Embryonic facial prominence (tissue), 1 donor: ENCODE measurements around the gene DENND1C.

ENCODE experiments used
- DNase-seq: peaks from one replicate; pipeline ENCODE4 v3.0.0-alpha.2; 2016; ENCODE audit errors: extremely low spot score

The DENND1C gene

DNA sequence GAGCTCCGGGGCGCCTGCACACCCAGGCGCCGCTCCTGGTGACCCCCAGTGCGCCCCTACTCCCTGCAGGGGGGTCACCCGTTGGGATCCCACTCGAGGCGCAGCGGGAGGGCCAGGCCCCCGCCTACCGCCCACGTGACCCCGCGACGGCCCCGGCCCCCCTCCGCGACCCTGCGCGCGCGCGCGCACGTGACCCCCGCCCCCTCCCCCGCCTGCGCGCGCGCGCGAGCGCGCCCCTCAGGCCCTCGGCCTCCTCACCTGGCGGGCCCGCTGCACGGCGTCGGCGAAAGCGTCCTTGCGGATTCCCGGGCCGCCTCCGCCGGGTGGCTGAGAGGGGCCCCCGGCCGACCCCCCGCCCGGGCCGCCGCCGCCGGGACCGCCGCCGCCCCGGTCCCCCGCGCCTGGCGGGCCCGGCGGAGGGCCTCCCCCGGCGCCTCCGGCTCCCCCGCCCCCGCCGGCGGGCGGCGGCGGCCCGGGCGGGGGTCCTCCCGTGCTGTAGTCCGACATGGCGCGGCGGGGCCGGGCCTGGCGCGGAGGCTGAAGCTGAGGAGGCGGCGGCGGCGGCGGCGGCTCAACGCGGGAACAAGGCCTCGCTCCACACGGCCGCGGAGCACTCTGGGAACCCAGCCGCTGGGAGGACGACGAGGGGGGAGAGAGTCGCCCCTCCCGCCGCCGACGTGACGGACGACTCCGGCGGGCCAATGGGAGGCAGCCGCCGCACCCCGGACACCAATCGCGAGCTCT is 57.2 kb downstream of the DENND1C start, which contains the start of gene KHSRP:
TSS of gene KHSRP (minus strand) at position 617 of the 744 bp plus-strand sequence. CDS start at position 507, 110 bp downstream.
- DNase-seq, result no peak

DNA sequence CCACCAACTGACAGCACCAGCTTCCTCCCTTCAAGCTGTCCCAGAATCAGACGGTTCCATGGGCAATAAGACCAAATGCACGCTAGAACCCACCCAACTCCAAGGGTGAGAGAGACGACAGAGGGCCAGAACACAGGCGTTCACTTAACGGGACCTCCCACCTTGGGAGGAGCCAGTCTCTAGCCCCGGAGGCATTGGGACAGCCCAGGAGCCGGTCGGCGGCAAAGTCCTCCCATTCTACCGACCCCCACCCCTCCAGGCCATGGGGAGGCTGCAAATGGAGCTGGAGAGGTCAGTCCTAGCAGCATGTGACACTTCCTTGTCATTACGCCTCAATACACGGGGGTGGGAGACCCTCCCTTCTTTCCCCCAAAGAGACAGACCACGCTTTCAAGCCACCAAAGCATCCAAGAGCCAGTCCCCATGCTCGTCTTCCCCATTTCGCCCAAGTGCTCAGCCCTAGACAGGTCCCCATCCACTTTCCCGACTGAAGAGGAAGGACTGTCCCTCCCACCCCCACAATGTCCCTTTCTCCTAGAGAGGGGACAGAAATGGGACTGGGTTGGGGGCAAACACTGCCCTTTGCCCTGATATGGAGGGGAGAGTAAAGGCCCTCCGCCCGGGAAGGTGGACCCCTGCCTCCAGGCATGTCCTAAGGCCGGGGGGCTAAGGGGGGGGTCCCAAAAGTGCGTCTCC is 57.9 kb downstream of the DENND1C start:
- no peak for DNase-seq

DNA sequence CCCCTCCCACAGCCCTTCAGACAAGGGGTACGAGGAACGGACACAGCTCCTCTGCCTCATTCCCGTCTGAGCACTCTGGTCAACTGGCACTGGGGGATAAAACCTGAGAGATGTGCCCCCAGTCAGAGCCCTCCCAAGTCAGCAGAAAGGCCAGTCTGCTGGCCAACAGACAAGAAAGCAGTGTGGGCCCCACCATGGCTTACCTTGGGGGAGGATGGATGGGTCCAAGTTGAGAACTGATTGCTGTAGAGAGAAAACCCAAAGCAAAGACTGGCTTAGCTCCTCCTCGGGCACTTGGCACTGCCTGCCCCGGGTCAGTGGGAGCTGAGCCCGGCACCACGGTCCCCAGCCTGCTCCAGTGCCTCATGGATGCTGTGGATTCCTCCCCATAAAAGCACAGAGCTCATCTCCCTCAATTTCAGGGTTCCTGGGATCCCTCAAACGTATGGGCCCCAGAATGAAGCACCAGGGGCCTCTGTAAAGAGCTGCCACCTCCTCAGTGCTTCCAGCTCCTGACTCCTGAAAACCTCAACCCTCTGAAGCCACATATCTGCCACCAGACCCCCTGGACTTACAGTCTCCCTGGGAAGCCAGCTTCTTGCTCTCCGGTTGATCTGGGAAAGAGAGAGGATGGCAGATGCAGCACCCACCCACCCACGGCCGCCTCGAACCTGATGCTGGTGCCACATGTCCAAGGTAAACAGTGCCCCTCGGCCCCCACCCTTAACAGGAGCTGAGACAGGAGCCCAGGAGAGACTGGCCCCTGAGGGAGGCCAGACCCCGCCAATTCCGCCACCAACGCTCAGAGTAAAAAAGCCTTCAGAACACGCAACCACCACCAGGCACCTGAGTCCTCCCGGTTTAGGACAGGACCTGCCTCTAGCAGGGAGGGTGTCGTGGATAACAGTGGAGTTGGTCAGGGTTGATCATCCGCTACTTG is 60.2 kb downstream of the DENND1C start:
- DNase-seq, result no peak

DNA sequence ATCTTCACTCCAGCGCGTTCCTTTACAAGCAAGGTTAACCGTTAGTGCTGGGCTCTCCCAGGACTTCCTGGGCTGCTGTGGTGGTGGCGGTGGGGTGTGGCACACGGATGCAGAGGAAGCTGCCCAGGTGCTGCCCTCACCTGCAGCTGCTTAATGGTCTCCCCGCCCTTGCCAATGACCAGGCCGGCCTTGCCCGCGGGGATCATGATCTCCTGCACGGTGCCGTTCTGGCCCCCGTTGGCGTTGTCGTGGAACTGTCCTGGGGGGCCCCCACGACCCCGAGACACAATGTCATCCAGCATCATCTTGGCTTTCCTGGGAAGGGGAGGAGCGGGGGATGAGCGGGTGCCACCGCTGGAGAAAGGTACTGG is 63.0 kb downstream of the DENND1C start:
- no peak for DNase-seq

DNA sequence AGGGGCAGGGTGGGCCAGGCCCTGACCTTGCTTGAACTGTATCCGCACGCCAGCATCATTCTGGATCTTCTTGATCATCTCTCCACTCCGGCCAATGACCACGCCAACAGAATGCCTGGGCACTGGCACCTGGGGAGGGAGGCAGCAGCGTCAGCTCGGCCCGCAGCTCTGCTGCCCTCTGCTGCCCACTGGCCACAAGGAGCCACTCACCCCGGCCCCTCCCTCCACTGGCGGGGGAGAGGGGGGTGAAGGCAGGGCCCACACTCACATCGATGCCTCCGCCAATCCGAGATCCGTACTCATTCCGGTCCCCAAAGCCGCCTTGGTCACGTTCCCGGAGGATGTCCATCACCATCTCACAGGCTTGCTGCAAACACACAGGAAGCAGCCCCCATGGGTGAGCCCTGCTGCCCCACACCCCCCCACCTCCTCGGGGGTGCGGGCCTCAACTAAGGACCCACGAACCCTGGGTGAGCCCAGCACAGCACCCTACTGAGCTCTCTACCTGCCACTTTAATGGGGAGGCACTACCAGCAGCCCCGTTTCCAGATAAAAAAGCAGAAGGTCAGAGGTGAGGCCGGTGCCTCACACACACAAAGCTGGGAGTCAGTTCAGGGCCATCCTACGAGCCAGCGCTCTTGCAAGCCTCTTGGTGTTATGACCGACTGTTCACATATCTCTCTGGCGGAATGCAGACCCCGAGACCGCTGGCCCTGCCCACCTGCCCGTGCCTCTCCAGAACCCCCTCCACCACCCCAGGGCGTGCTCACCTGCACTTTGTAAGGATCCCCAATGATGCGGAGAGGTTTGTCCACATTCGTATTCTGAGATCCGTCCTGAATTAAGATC is 63.6 kb downstream of the DENND1C start:
- DNase-seq, result no peak
